Measurements from ENCODE around the gene BCAS3. TPM values are rescaled to one million over a fixed set of nuclear protein-coding genes. Genes with fewer than 3 reads are reported as not detected.
"Not testable (repeated sequence)": the region's sequence is repeated elsewhere in the genome, so short reads cannot be mapped to it uniquely, and the experiment has no call there.

BCAS3 gene
- total and polyA plus RNA-seq, 10 donors = 3.7 to 56.0 (median 42.3) TPM

- Histone ChIP-seq H3K9me3 (no peaks in the 10 kb centered on the region), H3K36me3 (no peaks in the 10 kb centered on the region), H3K27ac (no peak overlapping the region), H3K27me3 (replicated peaks in 1 of 7) (no peaks in the 10 kb centered on the region), H3K4me3 (no peak overlapping the region), H3K4me1 (peaks cover 0 to 6% (median 0%) of the 10 kb centered on the region in 6 donors)
- TF ChIP-seq CTCF (IDR thresholded peaks at IDR 0.05 in 8 of 11, conservative IDR thresholded peaks at IDR 0.05 in 3 of 11) (peak in 8 of 11 experiments; percentile 30 to 53 (median 43)), POLR2AphosphoS5 (IDR thresholded peaks at IDR 0.05) (no peak)
- intact Hi-C loops (cut with DNase I; ENCODE audit: low total_unique reads) = loop anchor here (10.0 kb wide), 1 partner anchor 382 kb away; no protein-coding TSS in a partner anchor
- 0 to 3% (median 0%) methylated on average over 1 of the region's 1 CpG for WGBS, 5 donors
- no peak for DNase-seq
Measured at GRCh38 chr17:61002316-61002736, 324.7 kb downstream of the BCAS3 start.

- TF ChIP-seq POLR2A (IDR thresholded peaks at IDR 0.05) (no peak), POLR2AphosphoS5 (IDR thresholded peaks at IDR 0.05) (no peak), CTCF (IDR thresholded peaks at IDR 0.05 in 8 of 11, conservative IDR thresholded peaks at IDR 0.05 in 3 of 11) (no peak)
- Histone ChIP-seq H3K9me3 (no peaks in the 10 kb centered on the region), H3K36me3 (no peaks in the 10 kb centered on the region), H3K4me1 (peaks cover 0 to 6% (median 0%) of the 10 kb centered on the region in 6 donors), H3K27ac (peak overlapping the region in 1 of 8 donors; percentile 14), H3K4me3 (no peak overlapping the region), H3K27me3 (replicated peaks in 1 of 7) (no peaks in the 10 kb centered on the region)
- intact Hi-C loops (cut with DNase I; ENCODE audit: low total_unique reads) = loop anchor here (10.0 kb wide), 1 partner anchor 379 kb away; no protein-coding TSS in a partner anchor
- no peak for DNase-seq
- WGBS, 5 donors = 82 to 89% (median 87%) methylated on average over 5 of the region's 5 CpGs
Measured at GRCh38 chr17:61005358-61005757, 327.7 kb downstream of the BCAS3 start.

DNA sequence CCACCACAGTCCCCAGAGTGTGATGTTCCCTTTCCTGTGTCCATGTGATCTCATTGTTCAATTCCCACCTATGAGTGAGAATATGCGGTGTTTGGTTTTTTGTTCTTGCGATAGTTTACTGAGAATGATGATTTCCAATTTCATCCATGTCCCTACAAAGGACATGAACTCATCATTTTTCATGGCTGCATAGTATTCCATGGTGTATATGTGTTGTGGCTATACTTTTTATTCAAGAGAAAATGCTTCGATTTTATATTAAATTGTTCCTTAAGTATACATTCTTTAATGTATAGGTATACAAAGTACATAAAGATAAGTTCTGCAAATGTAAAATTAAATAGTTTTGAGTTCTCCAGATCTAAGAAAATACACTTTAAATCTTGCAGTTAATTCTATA, 328.3 kb downstream of the BCAS3 start:
- not testable (repeated sequence) for H3K27ac ChIP-seq; H3K9me3 ChIP-seq; H3K36me3 ChIP-seq; H3K4me3 ChIP-seq; DNase-seq; H3K4me1 ChIP-seq; H3K27me3 ChIP-seq (replicated peaks in 1 of 7)
- intact Hi-C loops (cut with DNase I; ENCODE audit: low total_unique reads) = loop anchor here (10.0 kb wide), 1 partner anchor 379 kb away; no protein-coding TSS in a partner anchor
- WGBS, 5 donors = 87 to 97% (median 90%) methylated on average over 1 to 3 of the region's 3 CpGs

GRCh38 chr17:61007980-61008379, 330.3 kb downstream of the BCAS3 start:
- Histone ChIP-seq H3K27me3 (replicated peaks in 1 of 7) (no peaks in the 10 kb centered on the region), H3K4me1 (no peaks in the 10 kb centered on the region), H3K27ac (peak overlapping the region in 2 of 8 donors; percentile 10 to 19), H3K9me3 (no peaks in the 10 kb centered on the region), H3K36me3 (no peaks in the 10 kb centered on the region), H3K4me3 (no peak overlapping the region)
- 85 to 92% (median 86%) methylated on average over 3 of the region's 3 CpGs for WGBS, 5 donors
- intact Hi-C loops (cut with DNase I; ENCODE audit: low total_unique reads) = loop anchor here (10.0 kb wide), 1 partner anchor 377 kb away; no protein-coding TSS in a partner anchor
- DNase-seq = no peak
- no peak for TF ChIP-seq CTCF (IDR thresholded peaks at IDR 0.05 in 8 of 11, conservative IDR thresholded peaks at IDR 0.05 in 3 of 11)
- no peak for TF ChIP-seq POLR2AphosphoS5 (IDR thresholded peaks at IDR 0.05)
- no peak for TF ChIP-seq POLR2A (IDR thresholded peaks at IDR 0.05)

All from spleen (tissue), 11 donors.